ENCODE results near the gene GOLGA1. TPM values are rescaled to one million over a fixed set of nuclear protein-coding genes. Genes with fewer than 3 reads are reported as not detected.

The GOLGA1 gene
- total RNA-seq, 1 experiment from 2014 or later, result 22.8 TPM

DNA sequence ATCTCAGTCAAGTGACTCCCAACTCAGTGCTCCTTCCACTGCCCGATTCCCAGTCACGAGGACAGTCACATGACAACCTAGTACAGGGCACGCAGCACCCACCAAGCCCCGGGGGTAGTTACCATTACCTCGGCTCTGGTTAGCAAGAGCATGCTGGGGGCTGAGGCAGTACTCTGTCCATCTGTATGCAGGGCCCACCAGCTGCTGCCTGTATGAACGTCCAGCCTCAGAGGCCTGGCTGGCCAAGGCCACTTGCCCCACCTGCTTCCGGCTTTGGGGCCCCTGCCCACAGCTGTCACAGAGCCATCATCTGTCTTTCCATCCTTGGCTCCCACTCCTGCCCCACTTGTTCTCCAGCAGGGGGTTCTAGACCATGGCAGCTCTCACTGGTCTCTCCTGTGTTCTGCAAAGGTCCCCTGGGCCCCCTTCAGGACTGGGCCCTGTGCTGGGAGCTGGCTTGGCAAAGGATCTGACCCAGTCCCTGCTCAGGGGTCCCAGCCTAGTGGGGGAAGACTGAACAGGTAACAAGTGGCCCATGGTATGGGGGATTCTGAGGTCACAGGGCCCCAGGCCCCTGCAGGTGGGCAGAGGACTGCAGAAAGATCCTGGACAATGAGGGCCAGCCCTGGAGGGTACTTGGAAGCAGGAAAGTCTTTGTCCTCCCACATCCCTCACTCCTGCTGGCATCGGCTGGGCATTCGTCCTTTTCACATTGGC is 82.4 kb downstream of the GOLGA1 start:
- H3K36me3 Mint-ChIP-seq (ENCODE audit: insufficient read depth, unreplicated experiment), result peaks cover 59% of the 10 kb centered on the region
- CTCF ChIA-PET, result interaction anchor here (0.9 to 29.4 kb wide), 5 partner anchors 8 to 84 kb away, joined by 3 to 927 read pairs (median 3); partner anchors contain the start of genes NR6A1 and OLFML2A

DNA sequence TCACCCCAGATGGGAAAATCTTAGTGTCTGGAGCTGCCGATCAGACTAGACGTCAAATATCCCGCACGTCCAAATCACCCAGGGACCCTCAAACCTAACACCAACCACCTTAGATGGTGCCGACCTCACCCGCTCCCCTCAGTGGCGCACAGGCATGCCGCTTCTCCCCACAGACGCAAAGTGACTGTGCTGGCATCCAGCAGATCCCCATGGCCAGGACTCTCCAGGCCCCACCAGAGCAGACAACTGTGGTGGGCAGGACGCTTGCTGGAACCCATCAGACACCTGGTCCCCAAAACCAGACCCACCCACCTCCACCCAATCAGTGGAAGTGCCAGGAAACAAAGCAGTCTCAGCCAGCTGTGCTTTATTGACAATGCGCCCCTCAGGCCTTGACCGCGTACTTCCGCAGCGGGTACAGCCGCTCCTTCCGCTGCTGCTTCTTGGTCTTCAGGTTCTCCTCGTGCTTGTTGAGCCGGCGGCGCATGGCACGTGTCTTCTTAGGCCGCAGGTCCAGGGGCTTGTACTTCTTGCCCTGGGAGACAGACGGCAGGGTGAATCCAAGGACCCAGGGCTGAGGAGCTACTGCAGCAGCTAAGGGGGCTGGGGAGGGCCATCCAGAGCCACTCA is 83.2 kb downstream of the GOLGA1 start:
- Mint-ChIP-seq H3K36me3 (ENCODE audit: insufficient read depth, unreplicated experiment) (peaks cover 59% of the 10 kb centered on the region), H3K4me3 (ENCODE audit: unreplicated experiment) (no peak overlapping the region)
- intact Hi-C loops (cut with micrococcal nuclease), result no loop called here

More for the DNA sequence above, 82.4 kb downstream of the GOLGA1 start:
- Mint-ChIP-seq H3K27me3 (ENCODE audit: insufficient read depth, unreplicated experiment) (no peaks in the 10 kb centered on the region), H3K4me1 (ENCODE audit: insufficient read depth, unreplicated experiment) (peaks cover 15% of the 10 kb centered on the region), H3K27ac (ENCODE audit: low read depth, unreplicated experiment) (no peak overlapping the region), H3K9me3 (ENCODE audit: unreplicated experiment) (no peaks in the 10 kb centered on the region), H3K4me3 (ENCODE audit: unreplicated experiment) (no peak overlapping the region)
- intact Hi-C loops (cut with micrococcal nuclease), result no loop called here
- POLR2A ChIA-PET, result interaction anchor here (0.8 to 15.3 kb wide), 4 partner anchors 11 to 378 kb away, joined by 3 to 299 read pairs (median 76); partner anchors contain the start of genes NR6A1 and OLFML2A
- BruUV-seq (replicated peaks), result no TSS peak
- DNase-seq (ENCODE audit: unreplicated experiment), result no peak
- TF ChIP-seq, protein P1, sequence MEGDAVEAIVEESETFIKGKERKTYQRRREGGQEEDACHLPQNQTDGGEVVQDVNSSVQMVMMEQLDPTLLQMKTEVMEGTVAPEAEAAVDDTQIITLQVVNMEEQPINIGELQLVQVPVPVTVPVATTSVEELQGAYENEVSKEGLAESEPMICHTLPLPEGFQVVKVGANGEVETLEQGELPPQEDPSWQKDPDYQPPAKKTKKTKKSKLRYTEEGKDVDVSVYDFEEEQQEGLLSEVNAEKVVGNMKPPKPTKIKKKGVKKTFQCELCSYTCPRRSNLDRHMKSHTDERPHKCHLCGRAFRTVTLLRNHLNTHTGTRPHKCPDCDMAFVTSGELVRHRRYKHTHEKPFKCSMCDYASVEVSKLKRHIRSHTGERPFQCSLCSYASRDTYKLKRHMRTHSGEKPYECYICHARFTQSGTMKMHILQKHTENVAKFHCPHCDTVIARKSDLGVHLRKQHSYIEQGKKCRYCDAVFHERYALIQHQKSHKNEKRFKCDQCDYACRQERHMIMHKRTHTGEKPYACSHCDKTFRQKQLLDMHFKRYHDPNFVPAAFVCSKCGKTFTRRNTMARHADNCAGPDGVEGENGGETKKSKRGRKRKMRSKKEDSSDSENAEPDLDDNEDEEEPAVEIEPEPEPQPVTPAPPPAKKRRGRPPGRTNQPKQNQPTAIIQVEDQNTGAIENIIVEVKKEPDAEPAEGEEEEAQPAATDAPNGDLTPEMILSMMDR (IDR thresholded peaks at IDR 0.05; ENCODE audit: unreplicated experiment), result no peak

DNA sequence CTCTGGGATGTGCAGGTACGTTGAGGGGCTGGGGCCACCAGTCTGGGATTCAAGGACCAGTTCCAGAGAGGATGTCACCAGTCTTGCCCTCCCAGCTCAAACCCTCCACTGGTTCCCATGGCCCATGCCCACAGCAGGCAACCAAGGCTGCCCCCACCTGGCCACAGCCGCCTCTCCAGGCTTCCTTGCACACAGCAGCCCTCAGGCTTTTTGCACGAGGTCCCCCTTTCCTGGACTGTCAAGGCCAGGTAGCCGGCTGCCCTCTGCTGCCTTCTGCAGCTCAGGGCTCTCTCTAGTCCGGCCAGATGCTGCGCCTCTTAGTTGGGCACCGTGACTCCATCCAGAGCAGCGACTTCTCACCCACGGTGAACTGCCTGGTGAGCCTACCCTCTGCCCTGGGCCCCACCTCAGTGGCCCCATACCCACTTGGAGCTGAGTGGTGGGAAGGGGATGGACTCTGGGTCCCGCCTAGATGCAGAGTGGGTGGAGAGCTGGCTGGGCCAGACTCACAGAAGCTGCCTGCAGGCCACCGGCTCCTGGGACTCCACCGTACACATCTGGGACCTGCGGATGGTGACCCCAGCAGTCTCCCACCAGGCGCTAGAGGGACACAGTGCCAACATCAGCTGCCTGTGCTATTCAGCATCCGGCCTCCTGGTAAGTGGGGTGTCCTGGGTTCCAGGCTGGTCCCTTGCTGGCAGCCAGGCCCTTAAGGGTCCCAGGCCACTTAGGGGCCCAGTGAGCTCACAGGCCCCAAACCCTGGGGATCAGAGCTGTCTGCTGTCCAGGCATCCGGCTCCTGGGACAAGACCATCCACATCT is 84.7 kb downstream of the GOLGA1 start:
- ChIA-PET CTCF (interaction anchor here (0.5 to 29.4 kb wide), 14 partner anchors 9 to 292 kb away, joined by 3 to 927 read pairs (median 5); partner anchors contain the start of genes NR6A1 and OLFML2A), POLR2A (interaction anchor here (1.0 to 15.3 kb wide), 7 partner anchors 14 to 89 kb away, joined by 3 to 299 read pairs (median 6); partner anchors contain the start of genes NR6A1 and OLFML2A)
- no peaks in the 10 kb centered on the region for H3K9me3 Mint-ChIP-seq (ENCODE audit: unreplicated experiment)
- peaks cover 15% of the 10 kb centered on the region for H3K4me1 Mint-ChIP-seq (ENCODE audit: insufficient read depth, unreplicated experiment)
- intact Hi-C loops (cut with micrococcal nuclease), result no loop called here
- BruUV-seq (replicated peaks), result no TSS peak
- TF ChIP-seq, protein P1 (IDR thresholded peaks at IDR 0.05; ENCODE audit: unreplicated experiment), result peak; percentile 35
- peak; percentile 58 for DNase-seq (ENCODE audit: unreplicated experiment)
- peaks cover 50% of the 10 kb centered on the region for H3K36me3 Mint-ChIP-seq (ENCODE audit: insufficient read depth, unreplicated experiment)
- H3K4me3 Mint-ChIP-seq (ENCODE audit: unreplicated experiment), result no peak overlapping the region
- H3K27ac Mint-ChIP-seq (ENCODE audit: low read depth, unreplicated experiment), result no peak overlapping the region
- H3K27me3 Mint-ChIP-seq (ENCODE audit: insufficient read depth, unreplicated experiment), result no peaks in the 10 kb centered on the region

More for the DNA sequence above, 83.2 kb downstream of the GOLGA1 start:
- TF ChIP-seq, protein P1 (IDR thresholded peaks at IDR 0.05; ENCODE audit: unreplicated experiment), result no peak
- BruUV-seq (replicated peaks), result no TSS peak
- H3K4me1 Mint-ChIP-seq (ENCODE audit: insufficient read depth, unreplicated experiment), result peaks cover 16% of the 10 kb centered on the region
- H3K27me3 Mint-ChIP-seq (ENCODE audit: insufficient read depth, unreplicated experiment), result no peaks in the 10 kb centered on the region
- ChIA-PET POLR2A (interaction anchor here (1.4 to 15.3 kb wide), 4 partner anchors 12 to 84 kb away, joined by 3 to 299 read pairs (median 13); partner anchors contain the start of genes NR6A1 and OLFML2A), CTCF (interaction anchor here (0.7 to 29.4 kb wide), 7 partner anchors 9 to 83 kb away, joined by 3 to 927 read pairs (median 3); partner anchors contain the start of genes NR6A1 and OLFML2A)
- no peak for DNase-seq (ENCODE audit: unreplicated experiment)
- H3K27ac Mint-ChIP-seq (ENCODE audit: low read depth, unreplicated experiment), result no peak overlapping the region
- H3K9me3 Mint-ChIP-seq (ENCODE audit: unreplicated experiment), result no peaks in the 10 kb centered on the region

Data from MCF 10A (cell line).